ENCODE measurements around the gene SETMAR. TPM values are rescaled to one million over a fixed set of nuclear protein-coding genes. Genes with fewer than 3 reads are reported as not detected.

Gene SETMAR
- total RNA-seq, 1 experiment from 2014 or later, result 11.8 TPM

DNA sequence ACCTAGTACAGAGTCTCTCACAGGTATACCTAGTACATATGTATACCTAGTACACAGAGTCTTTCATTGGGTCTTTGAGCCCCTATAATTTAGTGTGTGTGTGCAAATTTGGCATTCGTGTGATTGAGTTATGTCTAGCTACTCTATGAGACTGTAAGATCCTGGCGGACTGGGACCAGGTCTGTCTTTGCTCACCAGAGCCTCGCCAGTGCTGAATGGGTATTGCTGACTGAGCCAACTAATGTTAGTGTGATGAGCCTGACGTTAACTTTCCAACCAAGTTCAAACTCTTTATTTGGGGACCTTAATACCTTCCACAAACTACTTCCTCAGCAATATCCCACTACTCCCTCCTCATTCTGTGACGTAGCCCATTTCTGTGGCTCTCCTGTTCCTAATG is 35.6 kb downstream of the SETMAR start:
- ChIA-PET CTCF (no interaction called here), POLR2A (no interaction called here)
- no peaks in the 10 kb centered on the region for H3K4me1 ChIP-seq
- Mint-ChIP-seq H3K27me3 (ENCODE audit: insufficient read depth, unreplicated experiment) (no peaks in the 10 kb centered on the region), H3K9me3 (ENCODE audit: unreplicated experiment) (no peaks in the 10 kb centered on the region), H3K27ac (ENCODE audit: unreplicated experiment) (no peak overlapping the region), H3K4me1 (ENCODE audit: low read depth, unreplicated experiment) (no peaks in the 10 kb centered on the region), H3K4me3 (ENCODE audit: unreplicated experiment) (no peak overlapping the region), H3K36me3 (ENCODE audit: insufficient read depth, unreplicated experiment) (no peaks in the 10 kb centered on the region)
- 0 out of 2 replicates have a peak, but pooled peaks cover 1% of the 10 kb centered on the region for H3K27me3 ChIP-seq (replicated peaks; ENCODE audit: control insufficient read depth, insufficient read depth, low read length)
- H3K9me3 ChIP-seq, result no peaks in the 10 kb centered on the region
- intact Hi-C loops (cut with micrococcal nuclease; ENCODE audit: unreplicated experiment), result no loop called here
- no peaks in the 10 kb centered on the region for H3K36me3 ChIP-seq (ENCODE audit: control insufficient read depth, insufficient read depth, low read length)
- H3K4me3 ChIP-seq (ENCODE audit: low read depth, low read length), result no peak overlapping the region
- BruUV-seq (replicated peaks), result no TSS peak
- no peak for DNase-seq
- TF ChIP-seq, protein P1, sequence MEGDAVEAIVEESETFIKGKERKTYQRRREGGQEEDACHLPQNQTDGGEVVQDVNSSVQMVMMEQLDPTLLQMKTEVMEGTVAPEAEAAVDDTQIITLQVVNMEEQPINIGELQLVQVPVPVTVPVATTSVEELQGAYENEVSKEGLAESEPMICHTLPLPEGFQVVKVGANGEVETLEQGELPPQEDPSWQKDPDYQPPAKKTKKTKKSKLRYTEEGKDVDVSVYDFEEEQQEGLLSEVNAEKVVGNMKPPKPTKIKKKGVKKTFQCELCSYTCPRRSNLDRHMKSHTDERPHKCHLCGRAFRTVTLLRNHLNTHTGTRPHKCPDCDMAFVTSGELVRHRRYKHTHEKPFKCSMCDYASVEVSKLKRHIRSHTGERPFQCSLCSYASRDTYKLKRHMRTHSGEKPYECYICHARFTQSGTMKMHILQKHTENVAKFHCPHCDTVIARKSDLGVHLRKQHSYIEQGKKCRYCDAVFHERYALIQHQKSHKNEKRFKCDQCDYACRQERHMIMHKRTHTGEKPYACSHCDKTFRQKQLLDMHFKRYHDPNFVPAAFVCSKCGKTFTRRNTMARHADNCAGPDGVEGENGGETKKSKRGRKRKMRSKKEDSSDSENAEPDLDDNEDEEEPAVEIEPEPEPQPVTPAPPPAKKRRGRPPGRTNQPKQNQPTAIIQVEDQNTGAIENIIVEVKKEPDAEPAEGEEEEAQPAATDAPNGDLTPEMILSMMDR (IDR thresholded peaks at IDR 0.05; ENCODE audit: insufficient read depth in 1 of 2, low read depth in 1 of 2, low read length in 1 of 2, severe bottlenecking in 1 of 2, unreplicated experiment in 1 of 2), result no peak

DNA sequence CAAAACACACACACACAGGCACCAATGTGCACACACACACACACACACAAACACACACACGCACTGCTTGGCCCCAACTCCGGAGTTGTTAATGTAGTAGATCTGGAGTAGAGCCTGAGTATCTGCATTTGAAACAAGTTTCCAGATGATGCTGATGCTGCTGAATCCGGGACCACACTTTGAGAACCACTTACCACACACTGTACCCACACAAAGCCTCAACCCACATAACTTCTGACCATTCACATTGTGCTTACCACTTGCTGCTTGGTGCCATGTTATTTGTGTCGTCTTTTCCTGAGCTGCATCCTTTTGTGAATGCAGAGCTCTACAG is 36.9 kb downstream of the SETMAR start:
- ChIA-PET POLR2A (no interaction called here), CTCF (interaction anchor here (2.0 kb wide), 1 partner anchor 11 kb away, joined by 5 read pairs; no protein-coding TSS in a partner anchor)
- H3K4me3 Mint-ChIP-seq (ENCODE audit: unreplicated experiment), result no peak overlapping the region
- no peaks in the 10 kb centered on the region for H3K9me3 Mint-ChIP-seq (ENCODE audit: unreplicated experiment)
- H3K27me3 Mint-ChIP-seq (ENCODE audit: insufficient read depth, unreplicated experiment), result no peaks in the 10 kb centered on the region
- H3K4me1 ChIP-seq, result no peaks in the 10 kb centered on the region
- no peaks in the 10 kb centered on the region for H3K9me3 ChIP-seq
- no peaks in the 10 kb centered on the region for H3K36me3 Mint-ChIP-seq (ENCODE audit: insufficient read depth, unreplicated experiment)
- TF ChIP-seq, protein P1 (IDR thresholded peaks at IDR 0.05; ENCODE audit: insufficient read depth in 1 of 2, low read depth in 1 of 2, low read length in 1 of 2, severe bottlenecking in 1 of 2, unreplicated experiment in 1 of 2), result no peak
- no TSS peak for BruUV-seq (replicated peaks)
- no peaks in the 10 kb centered on the region for H3K36me3 ChIP-seq (ENCODE audit: control insufficient read depth, insufficient read depth, low read length)
- H3K4me3 ChIP-seq (ENCODE audit: low read depth, low read length), result no peak overlapping the region
- no peak overlapping the region for H3K27ac Mint-ChIP-seq (ENCODE audit: unreplicated experiment)
- H3K27me3 ChIP-seq (replicated peaks; ENCODE audit: control insufficient read depth, insufficient read depth, low read length), result 0 out of 2 replicates have a peak, but pooled peaks cover 1% of the 10 kb centered on the region
- intact Hi-C loops (cut with micrococcal nuclease; ENCODE audit: unreplicated experiment), result no loop called here
- H3K4me1 Mint-ChIP-seq (ENCODE audit: low read depth, unreplicated experiment), result no peaks in the 10 kb centered on the region
- no peak for DNase-seq

DNA sequence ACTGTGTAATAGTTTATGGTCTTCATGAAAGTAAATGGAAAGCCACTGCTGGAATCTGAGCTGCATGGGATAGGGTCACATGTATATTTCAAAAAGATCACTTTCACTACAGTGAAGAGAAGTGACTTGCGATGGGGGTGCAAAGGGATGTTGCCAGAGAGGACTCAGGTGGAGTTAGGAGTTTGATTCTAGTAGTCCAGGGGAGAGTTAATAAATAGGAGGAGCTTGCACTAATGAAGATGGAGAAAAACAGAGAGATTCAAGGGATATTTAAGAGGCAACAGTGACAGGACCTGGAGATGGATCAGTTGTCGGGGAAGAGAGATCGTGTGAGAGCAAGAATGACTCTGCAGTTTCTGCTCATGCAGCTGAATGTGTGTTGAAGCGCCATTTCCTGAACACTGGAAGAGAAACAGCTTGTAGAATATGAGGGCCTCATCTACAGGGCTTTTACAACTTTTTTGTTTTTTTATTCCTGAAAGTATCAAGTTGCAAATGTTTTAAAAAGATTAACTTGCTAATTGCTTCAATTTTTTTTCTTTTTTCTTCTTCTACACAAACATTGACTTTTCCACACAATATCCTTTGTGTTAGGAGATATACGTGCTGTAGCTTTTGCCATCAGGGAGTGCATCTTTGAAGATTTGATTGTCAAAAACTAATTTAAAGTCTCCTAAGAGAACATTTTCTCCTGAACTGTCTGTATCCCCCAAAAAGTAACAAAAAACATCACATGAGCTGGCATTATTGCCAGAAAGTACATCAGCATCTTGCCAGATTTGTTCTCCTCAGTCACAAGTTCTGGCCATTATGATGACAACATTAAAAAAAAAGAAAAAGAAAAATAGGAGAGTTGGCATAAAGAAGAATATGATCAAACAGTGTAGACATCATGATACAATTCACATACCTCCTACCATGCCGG is 37.5 kb downstream of the SETMAR start:
- H3K27me3 Mint-ChIP-seq (ENCODE audit: insufficient read depth, unreplicated experiment), result no peaks in the 10 kb centered on the region
- TF ChIP-seq, protein P1 (IDR thresholded peaks at IDR 0.05; ENCODE audit: insufficient read depth in 1 of 2, low read depth in 1 of 2, low read length in 1 of 2, severe bottlenecking in 1 of 2, unreplicated experiment in 1 of 2), result no peak
- ChIA-PET POLR2A (interaction anchor here (0.6 kb wide), 1 partner anchor 100 kb away, joined by 4 read pairs; no protein-coding TSS in a partner anchor), CTCF (interaction anchor here (2.0 kb wide), 1 partner anchor 10 kb away, joined by 5 read pairs; no protein-coding TSS in a partner anchor)
- Histone ChIP-seq H3K27me3 (replicated peaks; ENCODE audit: control insufficient read depth, insufficient read depth, low read length) (0 out of 2 replicates have a peak, but pooled peaks cover 1% of the 10 kb centered on the region), H3K4me3 (ENCODE audit: low read depth, low read length) (no peak overlapping the region), H3K36me3 (ENCODE audit: control insufficient read depth, insufficient read depth, low read length) (no peaks in the 10 kb centered on the region), H3K9me3 (no peaks in the 10 kb centered on the region), H3K4me1 (no peaks in the 10 kb centered on the region)
- no peaks in the 10 kb centered on the region for H3K9me3 Mint-ChIP-seq (ENCODE audit: unreplicated experiment)
- BruUV-seq (replicated peaks), result no TSS peak
- no peaks in the 10 kb centered on the region for H3K4me1 Mint-ChIP-seq (ENCODE audit: low read depth, unreplicated experiment)
- intact Hi-C loops (cut with micrococcal nuclease; ENCODE audit: unreplicated experiment), result no loop called here
- no peak for DNase-seq
- H3K36me3 Mint-ChIP-seq (ENCODE audit: insufficient read depth, unreplicated experiment), result no peaks in the 10 kb centered on the region
- H3K4me3 Mint-ChIP-seq (ENCODE audit: unreplicated experiment), result no peak overlapping the region
- H3K27ac Mint-ChIP-seq (ENCODE audit: unreplicated experiment), result no peak overlapping the region
